Caco-2 (cell line): Measurements from ENCODE around the gene CLIP2. TPM values are rescaled to one million over a fixed set of nuclear protein-coding genes. Genes with fewer than 3 reads are reported as not detected.

Experiments used
- BruUV-seq: library from RNA; stranded (reverse); fragments of 400-500 nt; replicated peaks from 2 replicates; lab custom pipeline; 2021; lab: Mats Ljungman, UMichigan
- CTCF ChIA-PET: fragments of 300-600 bp; sonication (Branson Sonifier 250); formaldehyde crosslinking; loops from one replicate; lab custom pipeline; 2022; ENCODE audit warnings: antibody characterized with exemption; lab: Charles Lee
- POLR2A ChIA-PET: fragments of 300-600 bp; sonication (Branson Sonifier 250); formaldehyde crosslinking; loops from one replicate; lab custom pipeline; 2022; ENCODE audit warnings: antibody characterized with exemption; lab: Charles Lee
- DNase-seq, 2 experiments: peaks; one replicate each; pipeline versions ENCODE4 v3.0.0 to v3.0.0-alpha.2; 2020 to 2022
- H3K27me3 ChIP-seq: replicated peaks from 2 replicates; pipeline ENCODE4 v1.6.0; 2011; ENCODE audit warnings: low read length; ENCODE audit not compliant: control insufficient read depth, insufficient read depth
- H3K36me3 ChIP-seq: 2 replicates; pipeline ENCODE4 v1.5.1; 2011; ENCODE audit warnings: low read length; ENCODE audit not compliant: control insufficient read depth, insufficient read depth
- H3K4me1 ChIP-seq: fragments of 250-450 bp; sonication (Bioruptor Pico); 2 replicates; pipeline ENCODE4 v1.5.1; 2020; ENCODE audit warnings: mild to moderate bottlenecking
- H3K4me3 ChIP-seq: 2 replicates; pipeline ENCODE4 v1.5.1; 2011; ENCODE audit warnings: low read depth, mild to moderate bottlenecking, control low read depth, low read length
- H3K9me3 ChIP-seq: fragments of 250-450 bp; sonication (Bioruptor Pico); 2 replicates; pipeline ENCODE4 v1.5.1; 2020; ENCODE audit warnings: mild to moderate bottlenecking, moderate library complexity
- H3K27ac Mint-ChIP-seq: one replicate; pipeline ENCODE4 v1.8.0; 2022; ENCODE audit warnings: mixed read lengths; ENCODE audit not compliant: unreplicated experiment
- H3K27me3 Mint-ChIP-seq: one replicate; pipeline ENCODE4 v1.8.0; 2022; ENCODE audit warnings: mixed read lengths; ENCODE audit not compliant: insufficient read depth, unreplicated experiment
- H3K36me3 Mint-ChIP-seq: one replicate; pipeline ENCODE4 v1.8.0; 2022; ENCODE audit warnings: mild to moderate bottlenecking, mixed read lengths; ENCODE audit not compliant: insufficient read depth, unreplicated experiment
- H3K4me1 Mint-ChIP-seq: one replicate; pipeline ENCODE4 v1.8.0; 2022; ENCODE audit warnings: low read depth, mixed read lengths; ENCODE audit not compliant: unreplicated experiment
- H3K4me3 Mint-ChIP-seq: one replicate; pipeline ENCODE4 v1.8.0; 2022; ENCODE audit warnings: mild to moderate bottlenecking, moderate library complexity, mixed read lengths; ENCODE audit not compliant: unreplicated experiment
- H3K9me3 Mint-ChIP-seq: one replicate; pipeline ENCODE4 v1.8.0; 2022; ENCODE audit warnings: mixed read lengths; ENCODE audit not compliant: unreplicated experiment
- intact Hi-C: fragments of 100-400 bp; cut with micrococcal nuclease; formaldehyde crosslinking; loops from one replicate; pipeline ENCODE4 v1.10.0; 2022; ENCODE audit not compliant: unreplicated experiment
- total RNA-seq: library from RNA; stranded (reverse); gene quantifications from 2 replicates; pipeline ENCODE4 v1.2.3, GENCODE V29; 2022
- TF ChIP-seq, protein P1 (sequence below), 2 experiments: fragments of 200-600 bp in 1 of 2; IDR thresholded peaks; 1 replicate in 1 of 2; 2 replicates in 1 of 2; pipeline versions ENCODE4 v1.5.1 to v1.8.0; 2011 to 2022; ENCODE audit warnings: antibody characterized with exemption in 1 of 2, control low read depth in 1 of 2, inconsistent platforms in 1 of 2, low read depth in 1 of 2, low read length in 1 of 2, mild to moderate bottlenecking in 1 of 2, moderate library complexity in 1 of 2; ENCODE audit not compliant: insufficient read depth in 1 of 2, severe bottlenecking in 1 of 2, unreplicated experiment in 1 of 2

The CLIP2 gene
- total RNA-seq, 1 experiment from 2014 or later: 19.5 TPM

DNA sequence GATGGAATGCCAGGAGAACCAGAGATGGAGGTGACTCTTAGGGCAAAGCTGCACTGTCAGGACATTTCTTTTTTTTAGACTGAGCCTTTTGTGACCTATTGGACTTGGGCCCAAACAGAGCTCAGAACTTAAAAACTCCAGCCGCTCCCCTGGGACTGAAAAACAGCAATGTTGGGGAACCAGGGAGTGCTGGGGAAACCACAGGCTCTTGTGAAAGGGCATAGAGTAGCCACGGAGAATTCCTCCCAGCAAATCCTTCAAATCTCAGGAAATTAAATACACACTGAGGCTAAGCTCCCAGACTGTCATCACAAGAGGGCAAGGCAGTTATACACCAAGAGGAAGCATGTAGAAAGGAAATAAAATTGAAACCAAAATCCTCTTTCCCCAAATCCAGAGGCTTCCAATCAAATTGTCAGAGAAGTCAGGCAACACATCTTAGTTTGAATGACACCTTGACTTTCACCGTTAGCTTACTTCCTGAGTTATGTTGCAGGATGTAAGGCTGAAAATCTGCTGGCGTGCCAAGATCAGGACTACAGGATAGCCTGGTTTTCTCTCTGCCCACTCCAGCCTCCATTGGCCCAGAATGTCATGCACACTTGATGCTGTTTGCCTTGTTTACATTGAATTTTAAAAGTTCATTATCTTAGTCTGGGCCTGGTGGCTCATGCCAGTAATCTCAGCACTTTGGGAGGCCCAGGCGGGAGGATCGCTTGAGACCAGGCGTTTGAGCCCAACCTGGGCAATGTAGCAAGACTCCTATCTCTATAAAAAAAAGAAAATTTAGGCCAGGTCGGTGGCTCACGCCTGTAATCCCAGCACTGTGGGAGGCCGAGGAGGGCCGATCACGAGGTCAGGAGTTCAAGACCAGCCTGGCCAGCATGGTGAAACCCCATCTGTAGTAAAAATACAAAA lies 32.5 kb upstream of the CLIP2 start:
- POLR2A ChIA-PET: no interaction called here
- no TSS peak for BruUV-seq

DNA sequence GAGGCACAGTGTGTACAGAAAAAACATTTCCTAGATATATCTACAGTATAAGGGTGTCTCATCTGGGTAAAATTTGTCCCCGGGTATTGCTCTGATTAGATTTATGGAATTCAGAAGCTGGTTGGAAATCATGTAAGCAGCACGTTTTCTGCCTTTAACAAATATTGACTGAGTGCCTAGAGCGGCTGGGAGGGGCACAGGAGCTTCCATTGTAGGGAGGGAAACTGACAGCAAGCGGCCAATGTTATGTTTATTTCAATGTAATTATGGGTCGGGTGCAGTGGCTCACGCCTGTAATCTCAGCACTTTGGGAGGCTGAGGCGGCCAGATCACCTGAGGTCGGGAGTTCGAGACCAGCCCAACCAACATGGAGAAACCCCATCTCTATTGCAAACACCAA lies 30.6 kb upstream of the CLIP2 start:
- ChIA-PET POLR2A (no interaction called here), CTCF (no interaction called here)
- Histone ChIP-seq H3K9me3 (no peaks in the 10 kb centered on the region), H3K36me3 (no peaks in the 10 kb centered on the region), H3K4me3 (no peak overlapping the region), H3K4me1 (peaks cover 4% of the 10 kb centered on the region; the same call in 1 of the 2 replicates), H3K27me3 (no peaks in the 10 kb centered on the region)
- TF ChIP-seq, protein P1, sequence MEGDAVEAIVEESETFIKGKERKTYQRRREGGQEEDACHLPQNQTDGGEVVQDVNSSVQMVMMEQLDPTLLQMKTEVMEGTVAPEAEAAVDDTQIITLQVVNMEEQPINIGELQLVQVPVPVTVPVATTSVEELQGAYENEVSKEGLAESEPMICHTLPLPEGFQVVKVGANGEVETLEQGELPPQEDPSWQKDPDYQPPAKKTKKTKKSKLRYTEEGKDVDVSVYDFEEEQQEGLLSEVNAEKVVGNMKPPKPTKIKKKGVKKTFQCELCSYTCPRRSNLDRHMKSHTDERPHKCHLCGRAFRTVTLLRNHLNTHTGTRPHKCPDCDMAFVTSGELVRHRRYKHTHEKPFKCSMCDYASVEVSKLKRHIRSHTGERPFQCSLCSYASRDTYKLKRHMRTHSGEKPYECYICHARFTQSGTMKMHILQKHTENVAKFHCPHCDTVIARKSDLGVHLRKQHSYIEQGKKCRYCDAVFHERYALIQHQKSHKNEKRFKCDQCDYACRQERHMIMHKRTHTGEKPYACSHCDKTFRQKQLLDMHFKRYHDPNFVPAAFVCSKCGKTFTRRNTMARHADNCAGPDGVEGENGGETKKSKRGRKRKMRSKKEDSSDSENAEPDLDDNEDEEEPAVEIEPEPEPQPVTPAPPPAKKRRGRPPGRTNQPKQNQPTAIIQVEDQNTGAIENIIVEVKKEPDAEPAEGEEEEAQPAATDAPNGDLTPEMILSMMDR (IDR thresholded peaks at IDR 0.05; ENCODE audit: insufficient read depth in 1 of 2, low read depth in 1 of 2, low read length in 1 of 2, severe bottlenecking in 1 of 2, unreplicated experiment in 1 of 2): no peak
- no peak overlapping the region for H3K27ac Mint-ChIP-seq
- no peaks in the 10 kb centered on the region for H3K4me1 Mint-ChIP-seq
- H3K36me3 Mint-ChIP-seq: peaks cover 14% of the 10 kb centered on the region
- DNase-seq: no peak
- no TSS peak for BruUV-seq
- no peaks in the 10 kb centered on the region for H3K9me3 Mint-ChIP-seq
- intact Hi-C loops: no loop called here
- no peaks in the 10 kb centered on the region for H3K27me3 Mint-ChIP-seq
- H3K4me3 Mint-ChIP-seq: no peak overlapping the region

More for the DNA sequence above, 32.5 kb upstream of the CLIP2 start:
- H3K4me1 ChIP-seq: peaks cover 7% of the 10 kb centered on the region; the same call in 1 of the 2 replicates
- DNase-seq: no peak
- Mint-ChIP-seq H3K4me1 (no peaks in the 10 kb centered on the region), H3K9me3 (no peaks in the 10 kb centered on the region), H3K27me3 (no peaks in the 10 kb centered on the region), H3K4me3 (peak overlapping the region; percentile 28), H3K27ac (no peak overlapping the region), H3K36me3 (peaks cover 24% of the 10 kb centered on the region)
- TF ChIP-seq, protein P1 (IDR thresholded peaks at IDR 0.05; ENCODE audit: insufficient read depth in 1 of 2, low read depth in 1 of 2, low read length in 1 of 2, severe bottlenecking in 1 of 2, unreplicated experiment in 1 of 2): no peak
- H3K36me3 ChIP-seq: no peaks in the 10 kb centered on the region; the same call in 1 of the 2 replicates
- H3K9me3 ChIP-seq: no peaks in the 10 kb centered on the region
- H3K4me3 ChIP-seq: no peak overlapping the region
- CTCF ChIA-PET: no interaction called here
- intact Hi-C loops: no loop called here
- no peaks in the 10 kb centered on the region for H3K27me3 ChIP-seq

DNA sequence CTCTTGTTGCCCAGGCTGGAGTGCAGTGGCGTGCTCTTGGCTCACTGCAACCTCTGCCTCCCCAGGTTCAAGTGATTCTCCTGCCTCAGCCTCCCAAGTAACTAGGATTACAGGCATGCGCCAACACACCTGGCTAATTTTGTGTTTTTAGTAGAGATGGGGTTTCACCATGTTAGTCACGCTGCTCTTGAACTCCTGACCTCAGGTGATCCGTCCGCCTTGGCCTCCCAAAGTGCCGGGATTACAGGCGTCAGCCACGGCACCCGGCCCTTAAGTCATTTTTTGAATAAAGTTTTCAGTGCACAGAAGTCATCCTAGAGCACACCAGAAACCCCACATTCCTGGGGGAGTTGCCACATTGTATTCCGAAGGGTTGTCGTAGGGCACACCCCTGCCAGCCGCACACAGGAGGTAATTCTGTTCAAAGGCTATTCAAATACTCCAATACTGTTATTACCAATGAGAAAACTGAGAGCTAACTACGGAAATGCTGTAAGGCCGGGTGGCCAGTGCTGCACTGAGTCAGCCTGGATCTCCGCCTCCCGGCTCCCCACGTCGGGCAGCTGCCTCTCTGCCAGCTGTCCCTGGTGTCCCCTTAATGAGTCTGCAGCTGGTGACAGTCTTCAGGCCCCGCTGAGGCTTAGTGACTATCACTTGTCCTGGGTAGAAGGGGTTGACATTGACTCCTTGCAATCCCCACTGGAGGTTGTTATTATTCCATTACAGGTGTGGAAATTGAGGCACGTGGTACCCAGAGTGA lies 26.4 kb upstream of the CLIP2 start:
- no TSS peak for BruUV-seq
- Mint-ChIP-seq H3K4me1 (no peaks in the 10 kb centered on the region), H3K36me3 (peaks cover 7% of the 10 kb centered on the region), H3K9me3 (no peaks in the 10 kb centered on the region), H3K27me3 (no peaks in the 10 kb centered on the region), H3K4me3 (no peak overlapping the region), H3K27ac (no peak overlapping the region)
- Histone ChIP-seq H3K9me3 (no peaks in the 10 kb centered on the region), H3K27me3 (no peaks in the 10 kb centered on the region), H3K4me1 (no peaks in the 10 kb centered on the region), H3K36me3 (no peaks in the 10 kb centered on the region), H3K4me3 (no peak overlapping the region)
- intact Hi-C loops: no loop called here
- TF ChIP-seq, protein P1 (IDR thresholded peaks at IDR 0.05; ENCODE audit: insufficient read depth in 1 of 2, low read depth in 1 of 2, low read length in 1 of 2, severe bottlenecking in 1 of 2, unreplicated experiment in 1 of 2): no peak
- ChIA-PET CTCF (interaction anchor here (0.6 kb wide), 1 partner anchor 193 kb away, joined by 4 read pairs; no protein-coding TSS in a partner anchor), POLR2A (no interaction called here)
- DNase-seq: no peak
